Myocyte (in vitro differentiated cells): ENCODE results near the gene INO80. TPM values are rescaled to one million over a fixed set of nuclear protein-coding genes. Genes with fewer than 3 reads are reported as not detected.
"Not testable (repeated sequence)": the region's sequence is repeated elsewhere in the genome, so short reads cannot be mapped to it uniquely, and the experiment has no call there.

Experiments
- DNase-seq: peaks from one replicate; pipeline ENCODE4 v3.0.0-alpha.2; 2012; ENCODE audit warnings: low read depth
- polyA plus RNA-seq: library from polyadenylated mRNA; unstranded; fragments of >200 nt; gene quantifications from one replicate; pipeline ENCODE4 v1.2.1, GENCODE V29; 2012; ENCODE audit warnings: missing spikeins
- total RNA-seq: library from RNA; depleted of rRNA; stranded (reverse); fragments of >200 nt; gene quantifications from 2 replicates; pipeline ENCODE4 v1.2.3, GENCODE V29; 2014

Gene INO80, protein sequence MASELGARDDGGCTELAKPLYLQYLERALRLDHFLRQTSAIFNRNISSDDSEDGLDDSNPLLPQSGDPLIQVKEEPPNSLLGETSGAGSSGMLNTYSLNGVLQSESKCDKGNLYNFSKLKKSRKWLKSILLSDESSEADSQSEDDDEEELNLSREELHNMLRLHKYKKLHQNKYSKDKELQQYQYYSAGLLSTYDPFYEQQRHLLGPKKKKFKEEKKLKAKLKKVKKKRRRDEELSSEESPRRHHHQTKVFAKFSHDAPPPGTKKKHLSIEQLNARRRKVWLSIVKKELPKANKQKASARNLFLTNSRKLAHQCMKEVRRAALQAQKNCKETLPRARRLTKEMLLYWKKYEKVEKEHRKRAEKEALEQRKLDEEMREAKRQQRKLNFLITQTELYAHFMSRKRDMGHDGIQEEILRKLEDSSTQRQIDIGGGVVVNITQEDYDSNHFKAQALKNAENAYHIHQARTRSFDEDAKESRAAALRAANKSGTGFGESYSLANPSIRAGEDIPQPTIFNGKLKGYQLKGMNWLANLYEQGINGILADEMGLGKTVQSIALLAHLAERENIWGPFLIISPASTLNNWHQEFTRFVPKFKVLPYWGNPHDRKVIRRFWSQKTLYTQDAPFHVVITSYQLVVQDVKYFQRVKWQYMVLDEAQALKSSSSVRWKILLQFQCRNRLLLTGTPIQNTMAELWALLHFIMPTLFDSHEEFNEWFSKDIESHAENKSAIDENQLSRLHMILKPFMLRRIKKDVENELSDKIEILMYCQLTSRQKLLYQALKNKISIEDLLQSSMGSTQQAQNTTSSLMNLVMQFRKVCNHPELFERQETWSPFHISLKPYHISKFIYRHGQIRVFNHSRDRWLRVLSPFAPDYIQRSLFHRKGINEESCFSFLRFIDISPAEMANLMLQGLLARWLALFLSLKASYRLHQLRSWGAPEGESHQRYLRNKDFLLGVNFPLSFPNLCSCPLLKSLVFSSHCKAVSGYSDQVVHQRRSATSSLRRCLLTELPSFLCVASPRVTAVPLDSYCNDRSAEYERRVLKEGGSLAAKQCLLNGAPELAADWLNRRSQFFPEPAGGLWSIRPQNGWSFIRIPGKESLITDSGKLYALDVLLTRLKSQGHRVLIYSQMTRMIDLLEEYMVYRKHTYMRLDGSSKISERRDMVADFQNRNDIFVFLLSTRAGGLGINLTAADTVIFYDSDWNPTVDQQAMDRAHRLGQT (N-terminal part only)
- 14.0 and 14.8 TPM in 2 replicates for total RNA-seq
- 11.9 TPM for polyA plus RNA-seq

DNA sequence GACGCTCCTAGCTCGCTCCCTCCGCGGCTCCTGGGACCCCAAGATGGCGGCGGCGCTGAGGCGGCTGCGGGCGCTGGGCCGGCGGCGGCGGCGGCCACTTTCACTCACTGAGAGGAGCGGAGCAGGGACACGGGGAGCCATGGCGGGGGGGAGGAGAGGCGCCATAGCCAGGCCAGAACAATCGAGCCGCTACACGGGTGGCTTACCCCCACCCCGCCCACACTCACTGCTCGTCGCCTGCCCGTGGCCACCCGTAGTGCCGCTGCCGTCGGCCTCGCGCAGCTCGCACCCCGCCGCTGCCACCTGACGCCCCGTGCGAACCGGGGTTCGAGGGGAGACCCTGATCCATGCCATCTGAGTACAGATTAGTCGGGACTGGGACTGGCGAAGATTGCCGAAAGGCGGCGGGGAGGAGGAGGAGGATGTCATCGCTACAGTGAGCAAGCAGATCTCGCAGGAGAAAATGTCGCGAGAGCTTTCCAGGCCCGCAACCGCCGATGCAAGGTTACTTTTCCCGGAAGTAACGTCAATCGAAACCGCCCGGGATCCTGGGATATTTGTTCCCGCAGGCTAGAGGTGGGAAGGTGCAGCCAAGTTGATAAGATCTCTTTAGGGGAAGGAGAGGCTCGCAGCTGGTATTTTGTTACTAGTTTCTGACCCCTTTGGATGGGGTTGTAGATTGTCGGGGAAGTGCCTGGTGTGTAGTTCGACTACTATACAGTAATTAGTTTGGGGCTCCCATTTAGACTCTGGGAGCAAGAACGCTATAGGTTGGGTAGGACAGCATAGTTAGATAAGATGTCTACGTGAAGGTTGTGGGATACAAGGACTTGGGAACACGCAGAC, at the start of gene INO80:
TSS of gene INO80 (minus strand) at position 165 of the 846 bp plus-strand sequence. CDS start 19,970 bp downstream, outside the sequence.
- peak; percentile 99 for DNase-seq

DNA sequence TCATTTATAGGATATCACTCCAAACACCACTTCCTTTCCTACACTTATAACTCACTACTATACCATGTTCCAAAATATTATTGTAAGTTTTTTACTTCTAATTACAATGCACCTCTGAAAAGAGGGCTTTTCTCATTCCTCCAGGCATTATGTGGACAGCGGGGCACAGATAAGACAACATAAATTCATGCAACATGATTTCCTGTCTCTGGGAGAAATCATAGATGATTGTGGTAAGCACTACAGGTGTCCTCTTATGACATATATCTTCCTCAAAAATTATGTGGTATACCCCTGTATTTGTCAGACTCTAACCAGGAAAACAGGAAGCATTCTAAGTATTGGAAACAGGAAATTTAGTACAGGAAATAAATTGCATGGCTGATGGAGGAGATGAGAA, 45.7 kb upstream of the INO80 start:
- no peak for DNase-seq

DNA sequence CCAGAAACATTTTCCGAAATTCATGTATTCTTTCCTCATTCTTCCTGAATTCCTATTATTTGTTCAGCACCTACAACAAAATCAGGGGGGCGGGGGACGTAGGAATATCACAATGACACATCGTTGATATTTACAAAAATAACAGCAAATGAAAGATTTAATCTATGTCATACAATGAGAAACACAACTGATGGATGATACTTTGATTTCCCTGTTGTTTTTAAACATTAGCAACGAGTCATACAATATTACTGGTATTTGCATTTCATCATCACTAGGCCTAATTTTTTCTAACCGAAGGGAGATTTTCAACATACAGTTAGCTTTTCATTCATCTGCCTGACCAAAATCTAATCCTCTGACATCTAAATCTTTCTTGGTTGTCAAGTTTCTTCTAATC, 45.3 kb upstream of the INO80 start:
- DNase-seq: no peak

DNA sequence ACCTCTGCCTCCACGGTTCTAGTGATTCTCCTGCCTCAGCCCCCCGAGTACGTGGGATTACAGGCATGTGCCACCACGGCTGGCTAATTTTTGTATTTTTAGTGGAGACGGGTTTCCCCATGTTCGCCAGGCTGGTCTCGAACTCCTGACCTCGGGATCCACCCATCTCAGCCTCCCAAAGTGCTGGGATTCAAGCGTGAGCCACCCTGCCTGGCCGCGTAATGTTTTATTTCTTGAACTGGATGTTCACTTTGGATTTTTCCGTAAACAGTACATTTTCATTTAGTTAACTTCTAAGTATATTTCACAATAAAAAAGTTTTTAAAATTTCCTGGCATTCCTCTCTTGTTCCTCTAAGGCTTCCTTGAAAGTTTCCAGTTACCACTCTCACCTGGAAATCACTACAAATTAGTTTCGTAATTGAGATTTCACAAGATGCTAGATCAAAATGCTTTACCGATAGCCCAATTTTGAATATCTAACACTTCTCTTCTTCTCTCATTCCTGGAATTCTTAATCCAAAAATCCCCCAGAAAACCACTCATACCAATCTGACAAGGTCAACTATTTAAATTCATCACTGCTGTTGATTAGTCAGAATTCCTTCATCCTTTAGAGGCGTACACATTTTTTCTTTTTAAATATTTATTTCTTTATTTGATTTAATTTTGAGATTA, 44.7 kb upstream of the INO80 start:
- DNase-seq: no peak

DNA sequence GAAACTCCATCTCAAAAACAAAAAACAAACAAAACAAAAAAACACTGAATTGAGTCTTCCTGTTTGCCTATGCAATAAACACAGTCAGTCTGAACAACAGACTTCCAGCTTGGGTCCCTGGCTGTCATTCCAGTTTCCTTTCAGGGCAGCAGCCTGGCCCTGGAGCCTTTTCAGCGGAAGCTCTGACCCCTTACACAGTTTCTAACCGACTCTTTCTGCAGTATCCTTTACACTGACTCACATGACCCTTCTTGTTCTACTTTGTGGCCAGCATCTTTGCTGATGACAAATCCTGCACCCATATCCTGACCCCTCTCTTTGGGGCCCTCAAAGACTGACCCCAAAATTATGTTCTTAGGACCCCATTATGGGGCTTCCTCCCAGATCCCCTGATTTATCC, 38.3 kb upstream of the INO80 start:
- no peak for DNase-seq

DNA sequence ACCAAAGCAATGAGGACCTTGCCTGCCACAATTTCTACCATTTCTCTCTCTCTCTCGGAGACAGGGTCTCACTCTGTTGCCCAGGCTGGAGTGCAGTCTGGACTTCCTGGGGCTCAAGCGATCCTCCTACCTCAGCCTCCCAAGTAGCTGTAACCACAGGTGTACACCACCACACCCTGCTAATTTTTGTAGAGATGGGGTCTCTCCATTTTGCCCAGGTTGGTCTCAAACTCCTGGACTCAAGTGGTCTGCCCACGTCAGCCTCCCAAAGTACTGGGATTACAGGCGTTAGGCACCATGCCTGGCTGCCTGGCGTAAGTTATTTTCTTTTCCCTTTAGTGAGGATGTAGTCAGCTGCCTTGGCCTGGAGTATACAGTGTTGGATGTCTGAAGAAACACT, 37.7 kb upstream of the INO80 start:
- no peak for DNase-seq

DNA sequence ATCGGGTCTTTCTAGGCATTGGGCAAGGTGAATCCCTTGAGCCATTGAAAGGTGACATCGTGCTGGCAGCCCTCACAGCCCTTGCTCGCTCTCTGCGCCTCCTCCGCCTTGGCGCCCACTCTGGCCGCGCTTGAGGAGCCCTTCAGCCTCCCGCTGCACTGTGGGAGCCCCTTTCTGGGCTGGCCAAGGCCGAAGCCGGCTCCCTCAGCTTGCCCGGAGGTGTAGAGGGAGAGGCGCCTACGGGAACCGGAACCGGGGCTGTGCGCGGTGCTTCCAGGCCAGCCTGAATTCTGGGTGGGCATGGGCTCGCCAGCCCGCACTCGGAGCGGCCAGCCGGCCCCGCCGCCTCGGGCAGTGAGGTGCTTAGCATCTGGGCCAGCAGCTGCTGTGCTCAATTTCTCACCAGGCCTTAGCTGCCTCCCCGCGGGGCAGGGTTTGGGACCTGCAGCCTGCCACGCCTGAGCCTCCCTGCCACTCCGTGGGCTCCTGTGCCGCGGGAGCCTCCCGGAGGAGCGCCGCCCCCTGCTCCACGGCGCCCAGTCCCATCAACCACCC, 35.4 kb upstream of the INO80 start:
- DNase-seq: no peak

DNA sequence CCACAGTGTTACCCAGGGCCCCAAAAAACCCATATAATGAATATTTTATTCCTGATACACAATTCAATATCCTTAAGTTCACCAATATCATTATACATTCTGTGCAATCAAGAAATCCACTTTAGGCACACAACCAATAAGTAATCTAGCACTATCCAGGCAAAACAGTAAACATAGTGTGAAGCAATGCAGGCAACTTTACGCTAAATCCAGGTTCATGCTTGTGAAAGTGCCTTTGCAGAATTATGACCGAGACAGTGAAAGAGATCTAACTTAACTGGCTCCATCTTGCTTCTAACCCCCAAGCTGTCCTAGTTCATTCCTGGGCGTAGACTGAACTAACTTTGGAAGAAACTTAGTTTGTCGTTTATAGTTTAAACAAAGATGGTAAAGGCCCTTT, 34.2 kb upstream of the INO80 start:
- no peak for DNase-seq

DNA sequence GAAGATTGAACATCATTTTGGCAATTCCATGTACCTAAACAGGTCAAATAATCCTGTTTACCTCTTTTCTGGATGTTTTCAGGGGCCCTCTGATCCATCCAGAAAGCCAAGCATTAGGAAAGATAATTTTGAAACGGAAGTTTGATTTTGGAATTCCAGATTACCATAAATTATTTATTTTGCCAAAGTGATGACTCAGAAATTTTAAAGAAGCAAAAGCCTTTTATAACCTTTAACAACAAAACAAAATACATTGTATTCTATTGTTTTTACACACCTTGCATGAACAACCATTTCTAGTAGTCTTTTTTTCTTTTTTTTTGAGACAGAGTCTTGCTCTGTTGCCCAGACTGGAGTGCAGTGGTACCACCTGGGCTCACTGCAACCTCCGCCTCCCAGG, 32.0 kb upstream of the INO80 start:
- no peak for DNase-seq

DNA sequence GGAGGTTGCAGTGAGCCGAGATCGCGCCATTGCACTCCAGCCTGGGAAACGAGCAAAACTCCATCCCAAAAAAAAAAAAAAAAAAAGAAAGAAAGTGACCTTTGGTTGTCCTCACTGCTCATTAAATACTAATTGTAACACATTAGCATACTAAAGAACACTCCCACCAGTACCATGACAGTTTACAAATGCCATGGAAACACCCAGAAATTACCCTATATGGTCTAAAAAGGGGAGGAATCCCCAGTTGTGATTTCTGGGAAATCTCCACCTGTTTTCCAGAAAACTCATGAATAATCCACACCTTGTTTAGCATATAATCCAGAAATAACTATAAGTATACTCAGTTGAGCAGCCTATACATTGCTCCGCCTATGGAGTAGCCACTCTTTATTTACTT, 23.5 kb upstream of the INO80 start:
- DNase-seq: no peak

DNA sequence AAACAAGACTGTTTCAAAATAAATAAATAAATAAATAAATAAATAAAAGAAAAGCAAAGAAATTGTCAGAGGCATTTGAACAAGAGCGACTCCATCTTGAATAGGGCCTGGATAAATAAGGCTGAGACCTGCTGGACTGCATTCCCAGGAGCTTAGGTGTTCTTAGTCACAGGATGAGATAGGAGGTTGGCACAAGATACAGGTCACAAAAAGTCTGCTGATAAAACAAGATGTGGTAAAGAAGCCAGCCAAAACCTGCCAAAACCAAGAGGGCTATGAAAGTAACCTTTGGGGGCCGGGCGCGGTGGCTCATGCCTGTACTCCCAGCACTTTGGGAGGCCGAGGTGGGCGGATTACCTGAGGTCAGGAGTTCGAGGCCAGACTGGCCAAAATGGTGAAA, 23.0 kb upstream of the INO80 start:
- DNase-seq: not testable (repeated sequence)

DNA sequence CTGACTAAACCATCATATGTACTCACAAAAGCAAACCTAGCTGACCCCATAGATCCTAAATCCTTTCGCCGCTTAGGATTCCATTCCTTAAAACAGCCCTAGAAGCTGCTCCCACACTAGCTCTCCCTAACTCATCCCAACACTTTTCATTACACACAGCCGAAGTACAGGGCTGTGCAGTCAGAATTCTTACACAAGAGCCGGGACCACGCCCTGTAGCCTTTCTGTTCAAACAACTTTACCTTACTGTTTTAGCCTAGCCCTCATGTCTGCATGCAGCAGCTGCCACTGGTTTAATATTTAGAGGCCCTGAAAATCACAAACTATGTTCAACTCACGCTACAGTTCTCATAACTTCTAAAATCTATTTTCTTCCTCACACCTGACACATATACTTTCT, 19.5 kb upstream of the INO80 start:
- DNase-seq: not testable (repeated sequence)

DNA sequence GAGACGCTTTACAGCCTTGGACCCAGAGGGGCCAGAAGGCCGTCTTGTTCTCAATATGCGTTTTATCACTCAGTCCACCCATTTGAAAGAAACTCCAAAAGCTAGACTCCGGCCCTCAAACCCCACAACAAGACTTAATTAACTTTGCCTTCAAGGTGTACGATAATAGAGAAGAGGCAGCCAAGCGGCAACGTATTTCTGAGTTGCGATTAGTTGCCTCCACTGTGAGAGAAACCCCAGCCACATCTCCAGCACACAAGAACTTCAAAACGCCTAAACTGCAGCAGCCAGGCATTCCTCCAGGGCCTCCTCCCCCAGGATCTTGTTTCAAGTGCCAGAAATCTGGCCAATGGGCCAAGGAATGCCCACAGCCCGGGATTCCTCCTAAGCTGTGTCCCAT, 17.4 kb upstream of the INO80 start:
- DNase-seq: no peak

DNA sequence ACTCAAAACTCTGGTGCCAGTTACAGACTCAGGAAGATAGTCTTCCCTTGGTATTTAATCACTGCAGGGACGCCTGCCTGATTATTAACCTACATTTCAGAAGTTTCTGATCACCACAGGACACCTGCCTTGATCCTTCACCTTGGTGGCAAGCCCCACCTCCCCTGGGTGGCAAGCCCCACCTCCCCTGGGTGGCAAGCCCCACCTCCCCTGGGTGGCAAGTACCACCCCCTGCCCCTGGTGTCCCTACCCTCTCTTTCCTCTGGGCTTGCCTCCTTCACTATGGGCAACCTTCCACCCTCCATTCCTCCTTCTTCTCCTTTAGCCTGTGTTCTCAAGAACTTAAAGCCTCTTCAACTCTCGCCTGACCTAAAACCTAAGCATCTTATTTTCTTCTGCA, 16.0 kb upstream of the INO80 start:
- not testable (repeated sequence) for DNase-seq

DNA sequence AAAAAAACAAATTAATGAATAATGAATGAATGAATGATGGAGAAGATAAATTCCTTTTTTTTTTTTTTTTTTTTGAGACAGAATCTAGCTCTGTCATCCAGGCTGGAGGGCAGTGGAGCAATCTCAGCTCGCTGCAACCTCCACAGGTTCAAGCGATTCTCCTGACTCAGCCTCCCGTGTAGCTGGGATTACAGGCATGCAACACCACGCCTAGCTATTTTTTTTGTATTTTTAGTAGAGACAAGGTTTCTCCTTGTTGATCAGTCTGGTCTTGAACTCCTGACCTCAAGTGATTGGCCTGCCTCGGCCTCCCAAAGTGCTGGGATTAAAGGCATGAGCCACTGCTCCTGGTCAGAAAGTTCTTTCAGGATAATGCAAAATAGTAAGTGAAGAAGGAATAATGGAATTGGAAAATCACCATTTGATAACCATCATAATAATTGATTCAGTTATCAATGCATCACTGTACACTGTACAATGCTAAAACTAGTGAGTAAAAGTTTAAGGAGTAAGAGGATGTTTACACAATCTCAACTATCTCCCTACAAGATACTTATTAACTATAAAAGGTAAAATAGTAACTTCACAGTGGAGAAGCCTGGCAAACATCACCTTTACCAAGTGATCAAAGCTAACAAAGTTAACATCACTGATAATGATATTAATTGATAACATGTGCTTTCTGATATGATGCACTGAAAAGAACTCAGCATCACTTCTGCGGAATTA, 12.3 kb upstream of the INO80 start:
- DNase-seq: no peak

DNA sequence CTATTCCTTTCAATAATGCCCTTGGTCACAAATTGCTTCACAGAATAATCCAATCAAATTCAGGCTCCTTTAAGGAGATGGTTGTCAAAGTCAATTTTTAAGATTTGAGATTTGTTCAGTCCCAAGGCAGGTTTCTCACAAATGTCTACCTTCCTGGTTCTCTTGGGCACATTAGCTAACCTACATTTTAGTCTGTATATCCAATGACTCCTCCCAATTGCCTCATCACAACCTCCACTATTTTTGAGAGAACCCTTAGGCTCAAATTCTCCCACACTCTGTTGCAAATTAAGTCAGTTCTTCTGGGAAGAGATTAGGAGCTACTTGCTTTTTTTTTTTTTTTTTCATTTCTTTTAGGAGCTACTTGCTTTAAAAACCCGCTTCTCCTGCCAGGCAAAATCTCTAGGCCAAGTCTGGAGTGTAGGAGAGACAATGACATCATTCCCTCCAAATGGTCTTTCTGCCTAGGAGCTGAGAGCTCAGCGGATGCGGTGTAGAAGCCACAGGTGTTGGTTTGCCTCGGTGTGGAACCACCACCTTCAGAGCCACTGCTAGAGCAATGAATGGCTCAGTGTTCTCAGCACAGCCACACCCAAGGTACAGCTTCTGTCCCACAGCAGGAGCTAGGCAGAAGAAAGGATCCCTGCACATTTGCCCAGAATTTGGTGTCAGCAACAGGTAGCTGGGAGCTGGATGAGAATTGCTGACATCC, 10.0 kb upstream of the INO80 start:
- DNase-seq: no peak

DNA sequence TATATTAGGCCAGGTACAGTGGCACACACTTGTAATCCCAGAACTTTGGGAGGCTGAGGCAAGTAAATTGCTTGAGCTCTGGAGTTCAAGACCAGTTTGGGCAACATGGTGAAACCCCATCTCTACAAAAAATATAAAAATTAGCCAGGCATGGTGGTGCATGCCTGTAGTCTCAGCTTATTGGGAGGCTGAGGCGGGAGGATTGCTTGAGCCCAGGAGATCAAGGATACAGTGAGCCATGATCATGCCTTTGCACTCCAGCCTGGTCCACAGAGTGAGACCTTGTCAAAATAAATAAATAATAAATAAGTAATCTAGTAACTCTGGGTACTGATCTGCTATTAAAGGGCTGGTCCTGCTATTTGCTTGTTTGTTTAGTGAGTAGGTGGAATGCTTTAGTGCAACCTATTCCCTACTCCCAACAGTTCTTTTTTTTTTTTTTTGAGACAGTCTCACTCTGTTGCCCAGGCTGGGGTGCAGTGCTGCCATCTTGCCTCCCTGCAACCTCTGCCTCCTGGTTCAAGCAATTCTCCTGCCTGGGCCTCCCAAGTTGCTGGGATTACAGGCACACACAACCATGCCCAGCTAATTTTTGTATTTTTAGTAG, 9.1 kb upstream of the INO80 start:
- DNase-seq: no peak

DNA sequence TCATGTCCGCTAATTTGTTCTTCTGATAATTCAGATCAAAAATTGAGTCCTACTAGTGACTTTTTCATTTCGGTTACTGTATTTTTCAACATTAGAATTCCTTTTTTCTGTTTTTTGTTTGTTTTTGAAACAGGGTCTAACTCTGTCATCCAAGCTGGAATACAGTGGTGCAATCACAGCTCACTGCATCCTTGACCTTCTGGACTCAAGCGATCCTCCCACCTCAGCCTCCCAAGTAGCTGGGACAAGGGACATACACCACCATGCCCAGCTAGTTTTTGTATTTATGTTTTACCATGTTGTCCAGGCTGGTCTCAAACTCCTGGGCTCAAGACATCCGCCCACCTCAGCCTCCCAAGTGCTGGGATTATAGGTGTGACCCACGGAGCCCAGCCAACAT, 8.0 kb upstream of the INO80 start:
- DNase-seq: no peak
